SHP77 treated with DMSO at 0.1 percent for 48 hours (cell line): ENCODE measurements around the gene YPEL5.
"Not testable (repeated sequence)": the region's sequence is repeated elsewhere in the genome, so short reads cannot be mapped to it uniquely, and the experiment has no call there.

Source experiments
- DNase-seq: peaks from one replicate; lab custom pipeline; 2025; lab: John Stamatoyannopoulos, UW

The YPEL5 gene

GRCh38 chr2:30139131-30139870, 7.5 kb upstream of the YPEL5 start:
- no peak for DNase-seq

GRCh38 chr2:30141136-30141535, 5.7 kb upstream of the YPEL5 start:
- no peak for DNase-seq

GRCh38 chr2:30144260-30144659, 2.5 kb upstream of the YPEL5 start:
- no peak for DNase-seq

- not testable (repeated sequence) for DNase-seq
Observed at GRCh38 chr2:30144951-30145350, 1.9 kb upstream of the YPEL5 start.

GRCh38 chr2:30145826-30146336, 926 bp upstream of the YPEL5 start:
- DNase-seq = no peak

- DNase-seq = no peak
Observed at GRCh38 chr2:30147196-30147714, 448 bp downstream of the YPEL5 start.

GRCh38 chr2:30147715-30148610, 1.2 kb downstream of the YPEL5 start:
- DNase-seq = no peak

- DNase-seq = no peak
Observed at GRCh38 chr2:30148850-30149249, 2.0 kb downstream of the YPEL5 start.

GRCh38 chr2:30149513-30149912, 2.7 kb downstream of the YPEL5 start:
- DNase-seq = no peak

GRCh38 chr2:30149976-30150375, 3.2 kb downstream of the YPEL5 start:
- no peak for DNase-seq

- no peak for DNase-seq
Observed at GRCh38 chr2:30150786-30151185, 4.0 kb downstream of the YPEL5 start.

- no peak for DNase-seq
Observed at GRCh38 chr2:30152385-30152784, 5.6 kb downstream of the YPEL5 start.

- DNase-seq = no peak
Observed at GRCh38 chr2:30155202-30155601, 8.4 kb downstream of the YPEL5 start.

GRCh38 chr2:30155889-30156658, 9.3 kb downstream of the YPEL5 start:
- no peak for DNase-seq

- no peak for DNase-seq
Observed at GRCh38 chr2:30157616-30158015, 10.8 kb downstream of the YPEL5 start.

- DNase-seq = no peak
Observed at GRCh38 chr2:30159766-30160165, 13.0 kb downstream of the YPEL5 start.

- no peak for DNase-seq
Observed at GRCh38 chr2:30161929-30162706, 15.3 kb downstream of the YPEL5 start.

- no peak for DNase-seq
Observed at GRCh38 chr2:30162806-30163205, 16.0 kb downstream of the YPEL5 start.

- DNase-seq = no peak
Observed at GRCh38 chr2:30164131-30164925, 17.5 kb downstream of the YPEL5 start.

- peak; percentile 83 for DNase-seq
Observed at GRCh38 chr2:30165050-30165520, 18.3 kb downstream of the YPEL5 start.
